GM12892 (cell line): Measurements from ENCODE around the gene NUDT3.

Experiments
- POLR2A ChIP-seq: IDR thresholded peaks from 2 replicates; pipeline ENCODE4 v1.6.1; 2011; ENCODE audit warnings: low read depth, low read length, control low read depth
- POLR2AphosphoS5 ChIP-seq: IDR thresholded peaks from 2 replicates; pipeline ENCODE4 v1.6.1; 2011; ENCODE audit warnings: low read depth, low read length, control low read depth
- TAF1 ChIP-seq: IDR thresholded peaks from 2 replicates; pipeline ENCODE4 v1.6.1; 2011; ENCODE audit warnings: low read depth, mild to moderate bottlenecking, control low read depth, low read length, borderline replicate concordance

DNA sequence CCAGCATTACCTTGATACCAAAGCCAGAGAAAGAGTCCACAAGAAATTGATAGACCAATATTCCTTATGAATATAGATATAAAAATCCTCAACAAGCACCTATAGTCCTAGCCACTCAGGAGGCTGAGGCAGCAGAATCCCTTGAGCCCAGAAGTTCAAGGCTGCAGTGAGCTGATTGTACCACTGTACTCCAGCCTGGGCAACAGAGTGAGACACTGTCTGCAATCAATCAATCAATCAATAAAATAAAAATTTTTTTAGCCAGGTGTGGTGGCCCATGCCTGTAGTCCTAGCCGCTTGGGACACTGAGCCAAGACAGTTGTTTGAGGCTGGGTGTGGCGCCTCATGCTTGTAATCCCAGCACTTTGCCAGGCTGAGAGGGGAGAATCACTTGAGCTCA is 124.7 kb downstream of the NUDT3 start:
- TF ChIP-seq POLR2AphosphoS5: no peak
- no peak for TF ChIP-seq POLR2A
- no peak for TF ChIP-seq TAF1
